Mesendoderm (in vitro differentiated cells): ENCODE measurements around the gene NMT1.

Experiments used
- DNase-seq: peaks from one replicate; pipeline ENCODE4 v3.0.0; 2013
- H2AK5ac ChIP-seq: 2 replicates; pipeline ENCODE4 v1.6.1; 2013; ENCODE audit warnings: low read length, inconsistent platforms
- H2BK120ac ChIP-seq: 2 replicates; pipeline ENCODE4 v1.6.1; 2013; ENCODE audit warnings: low read depth, mild to moderate bottlenecking, low read length, moderate library complexity, mixed read lengths
- H2BK15ac ChIP-seq: replicated peaks from 2 replicates; pipeline ENCODE4 v1.6.1; 2013; ENCODE audit warnings: low read depth, mild to moderate bottlenecking, moderate library complexity
- H2BK5ac ChIP-seq: 2 replicates; pipeline ENCODE4 v1.6.1; 2013; ENCODE audit warnings: low read length, inconsistent platforms
- H3K18ac ChIP-seq: 2 replicates; pipeline ENCODE4 v1.6.1; 2013; ENCODE audit warnings: mild to moderate bottlenecking, low read length, mixed read lengths
- H3K23ac ChIP-seq: one replicate; pipeline ENCODE4 v1.6.1; 2013; ENCODE audit warnings: low read length
- H3K27ac ChIP-seq: 2 replicates; pipeline ENCODE4 v1.5.1; 2013; ENCODE audit warnings: low read depth, mild to moderate bottlenecking, inconsistent platforms, low read length, moderate library complexity
- H3K27me3 ChIP-seq: 2 replicates; pipeline ENCODE4 v1.6.1; 2013; ENCODE audit warnings: low read length, control low read depth, mild to moderate bottlenecking, inconsistent platforms; ENCODE audit not compliant: insufficient read depth, poor library complexity
- H3K36me3 ChIP-seq: 2 replicates; pipeline ENCODE4 v1.6.1; 2013; ENCODE audit warnings: low read length, inconsistent platforms; ENCODE audit not compliant: control insufficient read depth, insufficient read depth
- H3K4ac ChIP-seq: one replicate; pipeline ENCODE4 v1.6.1; 2013; ENCODE audit warnings: low read depth, mild to moderate bottlenecking, low read length, moderate library complexity
- H3K4me1 ChIP-seq: 2 replicates; pipeline ENCODE4 v1.6.1; 2013; ENCODE audit warnings: low read depth, low read length, inconsistent platforms; ENCODE audit not compliant: control insufficient read depth
- H3K4me2 ChIP-seq: 2 replicates; pipeline ENCODE4 v1.6.1; 2013; ENCODE audit warnings: low read length
- H3K4me3 ChIP-seq: 2 replicates; pipeline ENCODE4 v1.5.1; 2013; ENCODE audit warnings: mild to moderate bottlenecking, low read length
- H3K56ac ChIP-seq: one replicate; pipeline ENCODE4 v1.6.1; 2013; ENCODE audit warnings: low read length
- H3K79me1 ChIP-seq: 2 replicates; pipeline ENCODE4 v1.6.1; 2013; ENCODE audit warnings: low read length, inconsistent platforms
- H3K79me2 ChIP-seq: 2 replicates; pipeline ENCODE4 v1.6.1; 2013; ENCODE audit warnings: mild to moderate bottlenecking, low read length; ENCODE audit not compliant: control insufficient read depth, insufficient read depth
- H3K9ac ChIP-seq: 2 replicates; pipeline ENCODE4 v1.6.1; 2013; ENCODE audit warnings: low read length, inconsistent platforms
- H4K5ac ChIP-seq: one replicate; pipeline ENCODE4 v1.6.1; 2013; ENCODE audit warnings: low read length
- H4K8ac ChIP-seq: one replicate; pipeline ENCODE4 v1.6.1; 2013; ENCODE audit warnings: low read depth, mild to moderate bottlenecking, control low read depth, low read length, moderate library complexity
- WGBS: extraction: QIAGEN DNeasy Blood & Tissue Kit; methylation state at CpG from one replicate; pipeline ENCODE4 v1.1.7; 2013; ENCODE audit warnings: low lambda C conversion rate, missing lambda C conversion rate; ENCODE audit not compliant: insufficient coverage; ENCODE audit errors: extremely low coverage; 5-methylcytosine and 5-hydroxymethylcytosine counted together

The NMT1 gene

DNA sequence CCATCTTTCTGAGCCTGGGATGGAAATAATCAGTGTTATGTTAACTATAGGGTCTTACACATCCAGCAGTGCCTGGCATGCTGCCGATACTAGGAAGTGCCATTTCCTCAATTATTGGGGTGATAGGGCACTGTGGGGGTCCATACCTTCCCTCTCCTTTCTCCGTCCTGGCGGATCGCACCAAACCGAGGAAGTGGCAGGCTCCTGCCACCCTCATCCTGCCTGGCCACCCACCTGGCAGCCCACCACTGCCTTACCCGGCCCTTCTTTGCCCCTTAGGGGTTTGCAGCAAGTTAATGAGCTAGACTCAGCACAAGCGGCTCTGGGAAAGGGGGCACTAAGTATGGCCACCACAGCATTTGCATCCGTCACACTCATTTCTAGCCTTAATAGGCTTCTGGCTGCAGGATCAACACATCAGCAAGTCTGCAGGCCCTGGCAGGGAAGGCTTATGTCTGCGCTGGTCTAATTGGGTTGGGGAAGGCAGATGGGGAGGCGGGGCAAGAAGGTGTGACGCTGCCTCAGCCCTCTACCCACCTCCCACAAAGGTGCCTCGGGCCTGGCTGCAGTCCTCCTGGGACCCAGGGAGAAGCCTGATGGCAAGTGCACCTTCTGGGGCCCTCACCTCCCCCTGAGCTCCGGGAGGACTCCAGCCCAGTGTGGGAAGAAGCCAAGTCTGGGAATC is 38.3 kb upstream of the NMT1 start:
- H3K27me3 ChIP-seq: peaks cover 14% of the 10 kb centered on the region
- H3K4me1 ChIP-seq: no peaks in the 10 kb centered on the region
- H3K4me2 ChIP-seq: no peak overlapping the region
- no CpG with 5 or more reads among the region's 13 CpGs for WGBS
- peak; percentile 46 for DNase-seq
- H3K23ac ChIP-seq: no peak overlapping the region
- H3K27ac ChIP-seq: no peak overlapping the region
- H4K5ac ChIP-seq: no peak overlapping the region
- no peak overlapping the region for H3K4me3 ChIP-seq
- H3K18ac ChIP-seq: no peak overlapping the region
- H3K79me2 ChIP-seq: no peaks in the 10 kb centered on the region
- H3K36me3 ChIP-seq: no peaks in the 10 kb centered on the region
- H2BK5ac ChIP-seq: no peak overlapping the region
- no peak overlapping the region for H4K8ac ChIP-seq
- no peak overlapping the region for H2BK120ac ChIP-seq
- no peak overlapping the region for H3K56ac ChIP-seq
- H3K4ac ChIP-seq: no peak overlapping the region
- H3K9ac ChIP-seq: no peak overlapping the region
- H2AK5ac ChIP-seq: no peak overlapping the region
- H2BK15ac ChIP-seq: no peak overlapping the region
- H3K79me1 ChIP-seq: no peaks in the 10 kb centered on the region

GRCh38 chr17:45029096-45029495 is 32.0 kb upstream of the NMT1 start:
- H3K4me2 ChIP-seq: no peak overlapping the region
- H3K79me1 ChIP-seq: no peaks in the 10 kb centered on the region
- no peak overlapping the region for H3K18ac ChIP-seq
- no CpG with 5 or more reads among the region's 7 CpGs for WGBS
- no peak overlapping the region for H2AK5ac ChIP-seq
- H3K4me1 ChIP-seq: no peaks in the 10 kb centered on the region
- H3K79me2 ChIP-seq: no peaks in the 10 kb centered on the region
- no peak overlapping the region for H2BK15ac ChIP-seq
- H3K23ac ChIP-seq: no peak overlapping the region
- H4K5ac ChIP-seq: no peak overlapping the region
- H2BK5ac ChIP-seq: no peak overlapping the region
- no peak overlapping the region for H2BK120ac ChIP-seq
- H3K27ac ChIP-seq: no peak overlapping the region
- H3K27me3 ChIP-seq: no peaks in the 10 kb centered on the region
- no peak overlapping the region for H3K56ac ChIP-seq
- H4K8ac ChIP-seq: no peak overlapping the region
- no peaks in the 10 kb centered on the region for H3K36me3 ChIP-seq
- no peak for DNase-seq
- no peak overlapping the region for H3K9ac ChIP-seq
- no peak overlapping the region for H3K4me3 ChIP-seq
- no peak overlapping the region for H3K4ac ChIP-seq

- H2BK5ac ChIP-seq: no peak overlapping the region
- no peak overlapping the region for H3K4me3 ChIP-seq
- no peak overlapping the region for H3K9ac ChIP-seq
- H3K23ac ChIP-seq: no peak overlapping the region
- no peak overlapping the region for H2AK5ac ChIP-seq
- no peaks in the 10 kb centered on the region for H3K79me2 ChIP-seq
- DNase-seq: no peak
- no peak overlapping the region for H3K4me2 ChIP-seq
- no peak overlapping the region for H3K18ac ChIP-seq
- no peak overlapping the region for H2BK15ac ChIP-seq
- H3K56ac ChIP-seq: no peak overlapping the region
- H4K8ac ChIP-seq: no peak overlapping the region
- no peaks in the 10 kb centered on the region for H3K4me1 ChIP-seq
- no peaks in the 10 kb centered on the region for H3K79me1 ChIP-seq
- no CpG with 5 or more reads among the region's 17 CpGs for WGBS
- H3K27ac ChIP-seq: no peak overlapping the region
- no peaks in the 10 kb centered on the region for H3K27me3 ChIP-seq
- H3K4ac ChIP-seq: no peak overlapping the region
- no peak overlapping the region for H4K5ac ChIP-seq
- no peaks in the 10 kb centered on the region for H3K36me3 ChIP-seq
- no peak overlapping the region for H2BK120ac ChIP-seq
Measured at GRCh38 chr17:45029758-45030423, 31.2 kb upstream of the NMT1 start.

DNA sequence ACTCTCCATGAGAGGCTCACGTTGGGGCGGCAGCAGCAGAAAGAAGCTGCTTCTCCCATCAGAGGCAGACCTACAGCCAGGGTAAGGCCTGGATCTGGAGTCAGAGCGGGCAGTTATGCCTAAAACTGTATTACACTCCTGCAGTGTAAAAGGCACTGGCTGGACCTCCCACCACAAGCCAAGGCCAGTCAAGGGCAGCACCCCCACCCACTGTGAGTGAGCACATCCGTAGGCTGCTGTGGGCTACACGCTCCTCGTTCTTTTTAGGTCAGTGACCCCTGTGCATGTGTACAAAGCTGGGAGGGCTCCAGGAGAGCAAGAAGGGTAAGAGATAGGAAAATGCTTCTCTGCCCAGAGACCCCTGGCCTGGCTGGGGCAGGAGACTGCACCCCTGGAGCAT is 30.4 kb upstream of the NMT1 start:
- Histone ChIP-seq H3K27ac (no peak overlapping the region), H3K4ac (no peak overlapping the region), H2BK15ac (no peak overlapping the region), H3K4me2 (no peak overlapping the region), H3K27me3 (no peaks in the 10 kb centered on the region), H4K8ac (no peak overlapping the region), H3K79me2 (no peaks in the 10 kb centered on the region), H2BK5ac (no peak overlapping the region), H2BK120ac (no peak overlapping the region), H3K23ac (no peak overlapping the region), H2AK5ac (no peak overlapping the region), H3K79me1 (no peaks in the 10 kb centered on the region), H3K4me1 (no peaks in the 10 kb centered on the region), H3K36me3 (no peaks in the 10 kb centered on the region), H3K9ac (no peak overlapping the region), H3K18ac (no peak overlapping the region), H3K4me3 (no peak overlapping the region), H4K5ac (no peak overlapping the region), H3K56ac (no peak overlapping the region)
- DNase-seq: no peak
- WGBS: no CpG with 5 or more reads among the region's 6 CpGs

GRCh38 chr17:45031231-45032173 is 29.6 kb upstream of the NMT1 start:
- H3K27ac ChIP-seq: no peak overlapping the region
- H4K8ac ChIP-seq: no peak overlapping the region
- no peaks in the 10 kb centered on the region for H3K36me3 ChIP-seq
- H3K23ac ChIP-seq: no peak overlapping the region
- H2BK120ac ChIP-seq: no peak overlapping the region
- H3K79me1 ChIP-seq: no peaks in the 10 kb centered on the region
- DNase-seq: no peak
- H3K4me2 ChIP-seq: no peak overlapping the region
- H3K4me1 ChIP-seq: no peaks in the 10 kb centered on the region
- no peak overlapping the region for H3K4ac ChIP-seq
- no peaks in the 10 kb centered on the region for H3K27me3 ChIP-seq
- no peak overlapping the region for H3K9ac ChIP-seq
- H2BK5ac ChIP-seq: no peak overlapping the region
- H4K5ac ChIP-seq: no peak overlapping the region
- H3K4me3 ChIP-seq: no peak overlapping the region
- H3K56ac ChIP-seq: no peak overlapping the region
- no peaks in the 10 kb centered on the region for H3K79me2 ChIP-seq
- no peak overlapping the region for H2BK15ac ChIP-seq
- no peak overlapping the region for H3K18ac ChIP-seq
- WGBS: no CpG with 5 or more reads among the region's 14 CpGs
- no peak overlapping the region for H2AK5ac ChIP-seq
